NCI-H460 (cell line): ENCODE results near the gene CDT1. TPM values are rescaled to one million over a fixed set of nuclear protein-coding genes. Genes with fewer than 3 reads are reported as not detected.
A peak's percentile ranks its signal among the peaks of the same experiment; 100 is the strongest.

Experiments used
- DNase-seq: peaks from one replicate; pipeline ENCODE4 v3.0.0-alpha.2; 2016; ENCODE audit warnings: low read depth; ENCODE audit errors: extremely low read depth
- polyA plus RNA-seq: library from polyadenylated mRNA; depleted of rRNA; stranded (reverse); fragments of >200 nt; gene quantifications from 2 replicates; pipeline ENCODE4 v1.2.3, GENCODE V29; 2014; cell fraction: nucleus; rRNA removed
- total RNA-seq: library from RNA; depleted of rRNA; stranded (reverse); fragments of >200 nt; shearing (Covaris generic); gene quantifications from 2 replicates; pipeline ENCODE4 v1.2.3, GENCODE V29; 2014; rRNA removed

CDT1 gene
- 12.5 and 13.8 TPM in 2 replicates for total RNA-seq
- polyA plus RNA-seq: 26.9 and 63.7 TPM in 2 replicates

- peak; percentile 60 for DNase-seq
Measured at GRCh38 chr16:88803264-88803987, at the start of gene CDT1. TSS of gene CDT1 (plus strand) at chr16:88803789. CDS start at chr16:88803832, 43 bp downstream.

DNA sequence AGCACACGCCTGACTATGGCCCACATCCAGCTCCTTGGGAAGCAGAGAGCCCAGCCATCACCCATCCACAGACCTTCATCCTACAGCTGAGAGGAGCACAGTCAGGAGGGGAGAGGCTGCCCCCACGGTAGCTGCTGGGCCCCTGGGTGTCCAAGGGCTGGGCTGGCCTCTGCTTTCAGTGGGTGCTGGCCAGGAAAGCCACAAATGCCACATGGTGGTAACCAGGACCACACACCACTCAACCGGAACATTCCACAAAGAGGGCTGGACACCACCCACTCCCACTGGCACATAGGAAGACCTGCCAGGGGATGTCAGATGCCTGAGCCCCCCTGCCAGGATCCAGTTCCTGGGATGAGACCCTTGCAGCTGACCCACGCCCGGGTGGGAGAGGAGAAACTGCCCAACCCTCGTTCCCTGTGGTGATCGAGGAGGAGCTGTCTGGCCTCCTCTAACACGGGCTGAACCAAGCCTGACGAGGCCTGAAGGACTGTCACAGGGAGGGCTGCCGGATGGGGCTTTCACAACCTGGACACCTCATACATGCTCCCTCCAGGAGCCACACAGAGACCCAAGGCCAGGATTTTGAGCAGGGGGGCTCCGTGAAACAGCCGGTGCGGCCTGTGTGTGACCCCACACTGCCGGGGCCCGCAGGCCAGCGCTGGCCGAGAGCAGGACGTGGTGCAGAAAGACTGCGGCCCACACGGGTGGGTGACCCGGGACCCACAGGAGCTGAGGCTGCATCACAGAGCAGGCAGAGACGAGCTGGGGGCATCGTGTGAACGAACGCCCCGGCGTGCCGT is 49.3 kb upstream of the CDT1 start:
- no peak for DNase-seq

- no peak for DNase-seq
Measured at GRCh38 chr16:88754912-88755744, 48.5 kb upstream of the CDT1 start.

GRCh38 chr16:88755745-88756443 is 47.7 kb upstream of the CDT1 start:
- no peak for DNase-seq

- DNase-seq: no peak
Measured at GRCh38 chr16:88758227-88758943, 45.2 kb upstream of the CDT1 start.

GRCh38 chr16:88758944-88759244 is 44.7 kb upstream of the CDT1 start:
- DNase-seq: no peak

- no peak for DNase-seq
Measured at GRCh38 chr16:88759245-88759975, 44.2 kb upstream of the CDT1 start.

- no peak for DNase-seq
Measured at GRCh38 chr16:88759976-88760350, 43.6 kb upstream of the CDT1 start.

- DNase-seq: no peak
Measured at GRCh38 chr16:88760424-88761142, 43.0 kb upstream of the CDT1 start.

- no peak for DNase-seq
Measured at GRCh38 chr16:88761143-88761534, 42.5 kb upstream of the CDT1 start.

GRCh38 chr16:88761830-88762229 is 41.8 kb upstream of the CDT1 start:
- no peak for DNase-seq

DNA sequence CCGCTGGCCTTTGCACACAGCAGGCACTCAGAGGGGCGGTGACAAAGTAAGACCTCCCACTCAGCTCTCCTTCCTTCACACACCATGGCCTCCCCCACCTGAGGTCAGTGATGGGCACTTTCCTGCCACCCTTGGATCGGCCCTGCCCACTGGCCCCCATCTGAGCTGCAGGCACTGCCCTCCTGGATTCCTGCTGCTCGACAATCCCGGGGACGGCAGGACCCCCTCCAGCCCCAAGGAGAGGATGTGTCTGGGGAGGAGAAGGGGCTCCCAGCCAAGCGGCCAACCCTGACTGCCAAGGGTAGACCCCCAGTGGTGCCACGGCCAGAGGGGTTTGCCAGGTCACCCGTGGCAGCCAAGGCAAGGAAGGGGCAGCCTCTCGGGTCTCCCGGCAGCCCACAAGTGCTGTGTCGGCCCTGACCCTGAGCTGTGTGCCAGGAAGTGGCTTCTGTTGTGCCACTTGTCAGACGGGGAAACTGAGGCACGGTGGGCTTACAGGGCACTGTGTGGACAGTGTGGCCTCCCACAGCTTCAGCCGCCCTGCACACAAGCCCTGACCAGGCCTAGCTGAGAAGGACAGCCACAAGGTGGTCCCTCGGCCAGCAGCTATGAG is 41.2 kb upstream of the CDT1 start:
- no peak for DNase-seq

- DNase-seq: no peak
Measured at GRCh38 chr16:88762941-88763340, 40.6 kb upstream of the CDT1 start.

DNA sequence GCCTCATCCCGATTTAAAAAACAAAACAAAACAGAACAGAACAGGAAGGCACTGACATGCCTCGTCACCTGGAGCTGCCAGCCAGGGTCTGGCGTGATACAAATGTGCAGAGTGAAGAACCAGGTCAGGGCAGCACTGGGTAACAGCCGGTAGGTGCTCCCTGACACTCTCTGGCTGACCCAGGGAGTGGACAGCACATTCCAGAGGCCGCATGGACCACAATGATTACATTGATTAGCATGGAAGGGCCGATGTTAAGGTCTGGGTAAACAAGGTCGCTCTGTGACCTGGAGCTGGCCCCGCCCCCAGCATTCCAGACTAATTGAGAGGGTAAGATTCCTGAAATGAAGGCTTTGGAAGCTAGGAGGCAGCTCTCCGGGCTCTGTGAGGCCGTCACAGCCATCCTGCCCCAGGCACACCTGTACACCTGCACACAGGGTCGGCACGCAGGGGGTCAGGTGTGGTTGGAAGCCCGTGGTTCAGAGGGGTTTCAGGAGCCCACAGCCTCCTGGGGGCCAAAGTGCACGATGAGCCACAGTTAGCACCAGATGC is 40.0 kb upstream of the CDT1 start:
- DNase-seq: no peak

DNA sequence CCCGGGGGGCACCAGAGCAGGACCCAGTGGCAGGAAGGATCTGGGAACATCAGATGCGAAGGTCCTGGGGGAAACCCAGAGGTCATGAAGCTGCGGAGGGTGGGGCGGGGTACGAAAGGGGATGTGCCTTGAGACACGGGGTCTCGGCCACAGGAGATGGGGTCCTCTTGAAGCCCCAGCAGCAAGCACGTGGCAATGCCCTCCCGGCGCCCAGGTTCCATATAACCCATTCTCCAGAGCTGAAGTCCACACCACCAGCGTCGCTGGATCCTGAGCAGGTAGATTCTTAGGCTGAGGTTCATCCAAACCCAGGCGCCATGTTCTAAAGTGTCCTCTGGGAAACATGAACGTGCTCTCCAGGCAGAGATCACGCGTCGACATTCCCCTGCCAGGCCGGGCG is 39.5 kb upstream of the CDT1 start:
- no peak for DNase-seq

DNA sequence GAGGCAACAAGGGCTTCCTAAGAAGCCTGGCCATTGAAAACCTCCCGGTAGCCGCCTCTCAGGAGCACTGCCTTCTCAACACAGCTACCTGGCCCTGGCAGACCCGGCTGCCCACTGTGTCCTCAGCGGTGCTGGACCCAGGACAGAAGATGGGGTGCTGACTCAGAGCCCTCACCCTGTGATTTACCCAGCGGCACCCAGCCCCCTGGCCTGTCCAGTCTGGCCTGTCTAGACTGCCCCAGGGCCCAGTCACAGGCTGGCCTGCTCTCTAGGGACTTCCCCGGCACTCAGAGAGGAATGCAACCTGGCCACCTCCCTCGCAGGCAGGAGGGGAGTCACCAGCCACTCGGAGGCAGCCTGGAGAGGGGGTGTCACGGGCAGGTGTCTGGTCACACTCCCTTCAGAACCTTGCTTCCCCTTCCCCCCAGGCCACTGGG is 38.7 kb upstream of the CDT1 start:
- DNase-seq: no peak

GRCh38 chr16:88766975-88767374 is 36.6 kb upstream of the CDT1 start:
- no peak for DNase-seq

DNA sequence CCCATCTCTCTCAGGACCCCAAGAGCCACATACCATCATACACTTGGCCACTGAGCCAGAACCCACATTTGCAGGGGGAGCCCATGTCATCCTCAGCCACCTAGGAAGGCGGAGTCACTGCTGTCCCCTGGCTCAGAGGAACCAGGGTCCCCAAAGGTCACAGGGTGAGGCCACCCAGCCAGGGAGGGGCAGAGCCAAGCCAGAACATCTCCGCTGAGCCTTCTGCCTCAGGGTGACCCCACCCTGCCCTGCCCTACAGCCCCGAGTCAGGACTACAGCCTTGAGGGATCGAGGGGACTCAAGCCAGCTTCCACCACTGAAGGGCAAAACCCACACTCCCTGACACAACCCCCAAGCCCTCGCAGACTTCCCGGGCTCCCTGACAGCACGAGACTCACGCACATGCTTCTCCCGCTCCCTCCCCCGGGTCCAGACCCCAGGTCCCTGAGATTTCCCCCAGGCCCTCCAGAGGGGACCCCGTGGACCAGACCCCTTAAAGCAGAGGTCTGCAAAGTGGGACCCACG is 36.0 kb upstream of the CDT1 start:
- DNase-seq: no peak
